ENCODE results near the gene KRT85. TPM values are rescaled to one million over a fixed set of nuclear protein-coding genes. Genes with fewer than 3 reads are reported as not detected.

KRT85 gene
- total and polyA plus RNA-seq, 2 of the 13 experiments (the other 11 are each of a cell fraction or from before 2014, with no cell fraction given): not detected

GRCh38 chr12:52344111-52344510 is 23.2 kb downstream of the KRT85 start:
- DNase-seq (ENCODE audit: low spot score) (no peak), FAIRE-seq (no peak), ATAC-seq (no peak)
- no peak overlapping the region for H3K4me2 ChIP-seq (ENCODE audit: low read depth, low read length)
- H3K9ac ChIP-seq (ENCODE audit: insufficient read depth, low read depth, low read length): no peak overlapping the region
- H3K36me3 ChIP-seq (replicated peaks in 1 of 2; ENCODE audit: control insufficient read depth in 1 of 2, insufficient read depth in 2 of 2, low read length in 2 of 2): no peaks in the 10 kb centered on the region
- in situ Hi-C loops (cut with HindIII; ENCODE audit: extremely low pct_ligation_motif_present, low pct_unique_long_range_greater_than_20kb): no loop called here
- ChIA-PET CTCF (ENCODE audit: low intra/inter-chr PET ratio, low total read pairs) (no interaction called here), POLR2A (no interaction called here)
- intact Hi-C loops (cut with micrococcal nuclease; ENCODE audit: unreplicated experiment): no loop called here
- H3K27me3 ChIP-seq (ENCODE audit: control insufficient read depth in 1 of 2, insufficient read depth in 2 of 2, low read length in 2 of 2): peaks cover 3 to 34% of the 10 kb centered on the region in 2 experiments
- WGBS (ENCODE audit: low lambda C conversion rate): 59% methylated on average over 6 of the region's 12 CpGs
- H3K4me3 ChIP-seq (replicated peaks in 1 of 3; ENCODE audit: insufficient read depth in 1 of 3, low read depth in 2 of 3, low read length in 3 of 3): no peak overlapping the region
- no TSS peak for BruUV-seq (replicated peaks)
- H3K9me3 ChIP-seq (ENCODE audit: low read length): no peaks in the 10 kb centered on the region
- H2AFZ ChIP-seq (ENCODE audit: low read length): no peak overlapping the region
- no peaks in the 10 kb centered on the region for H4K20me1 ChIP-seq (ENCODE audit: insufficient read depth, low read length)
- H3K27ac ChIP-seq (ENCODE audit: extremely low read length, insufficient read depth, low read length): no peak overlapping the region
- no peaks in the 10 kb centered on the region for H3K79me2 ChIP-seq (ENCODE audit: insufficient read depth, low read length)
- peaks cover 10% of the 10 kb centered on the region for H3K4me1 ChIP-seq (ENCODE audit: insufficient read depth, low read length)
- no peak for TF ChIP-seq PHF5A (CRISPR knock-in tag; IDR thresholded peaks at IDR 0.05; ENCODE audit: low read depth, unreplicated experiment)
- no peak for TF ChIP-seq ZBTB37 (CRISPR knock-in tag; IDR thresholded peaks at IDR 0.05)
- no peak for TF ChIP-seq ZNF691 (CRISPR knock-in tag; IDR thresholded peaks at IDR 0.05; ENCODE audit: borderline replicate concordance, low read depth)
- TF ChIP-seq EP300 (IDR thresholded peaks at IDR 0.05; ENCODE audit: low read depth in 2 of 2, low read length in 2 of 2): no peak
- no peak for TF ChIP-seq EP300 (CRISPR knock-in tag; IDR thresholded peaks at IDR 0.05; ENCODE audit: borderline replicate concordance)
- TF ChIP-seq MBNL3 (CRISPR knock-in tag; conservative IDR thresholded peaks at IDR 0.05): no peak
- no peak for TF ChIP-seq ZBTB26 (CRISPR knock-in tag; IDR thresholded peaks at IDR 0.05; ENCODE audit: borderline replicate concordance)
- TF ChIP-seq SSRP1 (CRISPR knock-in tag; IDR thresholded peaks at IDR 0.05): no peak
- no peak for TF ChIP-seq ZNF607 (CRISPR knock-in tag; IDR thresholded peaks at IDR 0.05; ENCODE audit: borderline replicate concordance)
- TF ChIP-seq STAT6 (CRISPR knock-in tag; IDR thresholded peaks at IDR 0.05; ENCODE audit: borderline replicate concordance): no peak
- no peak for TF ChIP-seq ZNF7 (CRISPR knock-in tag; IDR thresholded peaks at IDR 0.05)
- TF ChIP-seq RFX1 (IDR thresholded peaks at IDR 0.05): no peak
- TF ChIP-seq JUNB (CRISPR knock-in tag; IDR thresholded peaks at IDR 0.05; ENCODE audit: borderline replicate concordance): no peak
- TF ChIP-seq, protein P1, sequence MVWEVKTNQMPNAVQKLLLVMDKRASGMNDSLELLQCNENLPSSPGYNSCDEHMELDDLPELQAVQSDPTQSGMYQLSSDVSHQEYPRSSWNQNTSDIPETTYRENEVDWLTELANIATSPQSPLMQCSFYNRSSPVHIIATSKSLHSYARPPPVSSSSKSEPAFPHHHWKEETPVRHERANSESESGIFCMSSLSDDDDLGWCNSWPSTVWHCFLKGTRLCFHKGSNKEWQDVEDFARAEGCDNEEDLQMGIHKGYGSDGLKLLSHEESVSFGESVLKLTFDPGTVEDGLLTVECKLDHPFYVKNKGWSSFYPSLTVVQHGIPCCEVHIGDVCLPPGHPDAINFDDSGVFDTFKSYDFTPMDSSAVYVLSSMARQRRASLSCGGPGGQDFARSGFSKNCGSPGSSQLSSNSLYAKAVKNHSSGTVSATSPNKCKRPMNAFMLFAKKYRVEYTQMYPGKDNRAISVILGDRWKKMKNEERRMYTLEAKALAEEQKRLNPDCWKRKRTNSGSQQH (CRISPR knock-in tag; IDR thresholded peaks at IDR 0.05; ENCODE audit: low read depth): no peak
- TF ChIP-seq, protein P2, sequence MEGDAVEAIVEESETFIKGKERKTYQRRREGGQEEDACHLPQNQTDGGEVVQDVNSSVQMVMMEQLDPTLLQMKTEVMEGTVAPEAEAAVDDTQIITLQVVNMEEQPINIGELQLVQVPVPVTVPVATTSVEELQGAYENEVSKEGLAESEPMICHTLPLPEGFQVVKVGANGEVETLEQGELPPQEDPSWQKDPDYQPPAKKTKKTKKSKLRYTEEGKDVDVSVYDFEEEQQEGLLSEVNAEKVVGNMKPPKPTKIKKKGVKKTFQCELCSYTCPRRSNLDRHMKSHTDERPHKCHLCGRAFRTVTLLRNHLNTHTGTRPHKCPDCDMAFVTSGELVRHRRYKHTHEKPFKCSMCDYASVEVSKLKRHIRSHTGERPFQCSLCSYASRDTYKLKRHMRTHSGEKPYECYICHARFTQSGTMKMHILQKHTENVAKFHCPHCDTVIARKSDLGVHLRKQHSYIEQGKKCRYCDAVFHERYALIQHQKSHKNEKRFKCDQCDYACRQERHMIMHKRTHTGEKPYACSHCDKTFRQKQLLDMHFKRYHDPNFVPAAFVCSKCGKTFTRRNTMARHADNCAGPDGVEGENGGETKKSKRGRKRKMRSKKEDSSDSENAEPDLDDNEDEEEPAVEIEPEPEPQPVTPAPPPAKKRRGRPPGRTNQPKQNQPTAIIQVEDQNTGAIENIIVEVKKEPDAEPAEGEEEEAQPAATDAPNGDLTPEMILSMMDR (CRISPR knock-in tag; IDR thresholded peaks at IDR 0.05): no peak
- no peak for TF ChIP-seq HNRNPL (IDR thresholded peaks at IDR 0.05; ENCODE audit: low read depth, low read length)
